CD4-positive, alpha-beta T cell treated with Interleukin-4 for 1 hour (primary cell): Measurements from ENCODE around the gene RIIAD1.
"Not testable (repeated sequence)": the region's sequence is repeated elsewhere in the genome, so short reads cannot be mapped to it uniquely, and the experiment has no call there.

ENCODE experiments used
- DNase-seq, 2 donors: peaks; one replicate each; pipeline ENCODE4 v3.0.0-alpha.2; 2020 to 2022

The RIIAD1 gene

DNA sequence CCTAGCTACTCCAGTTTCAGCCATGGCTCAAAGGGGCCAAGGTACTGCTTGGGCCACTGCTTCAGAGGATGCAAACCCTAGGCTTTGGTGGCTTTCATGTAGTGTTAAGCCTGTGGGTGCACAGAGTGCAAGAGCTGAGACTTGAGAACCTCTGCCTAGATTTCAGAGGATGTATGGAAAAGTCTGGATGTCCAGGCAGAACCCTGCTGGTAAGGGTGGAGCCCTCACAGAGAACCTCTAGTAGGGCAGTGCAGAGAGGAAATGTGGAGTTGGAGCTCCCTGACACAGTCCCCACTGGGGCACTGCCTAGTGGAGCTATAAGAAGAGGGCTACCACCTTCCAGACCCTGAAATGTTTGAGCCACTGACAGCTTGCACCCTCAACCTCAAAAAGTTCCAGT is 16.2 kb downstream of the RIIAD1 start:
- DNase-seq: no peak

GRCh38 chr1:151739590-151740355 is 18.5 kb downstream of the RIIAD1 start:
- DNase-seq: no peak

- DNase-seq: no peak
Observed at GRCh38 chr1:151741516-151741915, 20.2 kb downstream of the RIIAD1 start.

- DNase-seq: no peak
Observed at GRCh38 chr1:151756291-151756690, 35.0 kb downstream of the RIIAD1 start.

DNA sequence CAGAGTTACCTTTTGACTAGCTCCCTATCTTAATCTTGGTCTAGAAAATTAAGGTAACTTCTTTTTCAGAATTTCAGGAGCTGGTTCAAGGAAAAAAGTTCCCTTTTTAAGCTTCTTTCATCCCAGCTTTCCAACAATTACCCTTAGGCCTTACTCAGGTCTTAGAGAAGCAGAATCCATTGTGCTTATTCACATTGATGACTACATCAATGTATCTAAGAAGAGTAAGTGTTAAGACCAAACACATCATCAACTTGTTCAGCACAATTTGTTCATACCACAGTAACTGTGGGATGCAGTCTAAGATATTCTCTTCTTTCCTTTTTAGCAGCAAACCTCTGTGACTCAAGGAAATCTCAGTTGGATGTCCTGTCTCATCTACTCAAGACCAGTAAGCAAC is 37.9 kb downstream of the RIIAD1 start:
- no peak for DNase-seq

DNA sequence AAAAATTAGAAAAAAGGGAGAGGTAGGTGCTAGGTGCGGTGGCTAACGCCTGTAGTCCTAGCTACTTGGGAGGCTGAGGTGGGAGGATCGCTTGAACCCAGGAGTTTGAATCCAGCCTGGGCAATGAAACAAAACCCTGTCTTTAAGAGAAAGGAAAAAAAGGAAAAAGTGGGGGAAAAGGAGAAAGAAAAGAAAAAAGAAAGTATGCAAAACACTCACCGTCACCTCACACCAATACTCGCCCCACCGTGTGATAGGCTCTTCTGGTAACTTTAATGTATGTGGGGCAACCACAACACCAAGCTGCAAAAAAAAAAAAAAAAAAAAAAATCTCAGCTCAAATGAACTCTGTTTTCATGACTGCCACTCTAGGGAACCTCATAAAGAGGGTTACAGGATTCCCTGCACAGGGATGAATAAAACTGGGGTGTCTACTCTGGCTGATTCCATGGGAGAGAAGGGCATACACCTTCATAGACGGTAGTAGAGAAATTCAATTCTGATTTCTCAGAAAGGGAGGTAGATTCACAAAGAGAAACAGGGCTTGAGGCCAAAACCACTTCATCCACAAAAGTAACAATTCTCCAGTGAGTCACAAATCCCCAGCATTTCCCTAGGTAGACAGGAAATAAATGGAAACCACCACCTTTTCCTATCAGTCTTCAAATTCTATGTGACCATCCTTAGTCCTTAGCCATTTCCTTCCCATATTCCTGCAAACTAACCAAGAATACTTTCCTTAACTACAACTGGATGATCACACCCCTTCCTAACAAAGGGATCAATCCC is 39.5 kb downstream of the RIIAD1 start:
- no peak for DNase-seq

GRCh38 chr1:151762941-151763921 is 41.9 kb downstream of the RIIAD1 start, which contains the start of gene MRPL9:
Gene MRPL9, minus strand, starts transcription at chr1:151763496. Its CDS starts 17 bp downstream, at chr1:151763479.
- peak; percentile 84 to 87 for DNase-seq

GRCh38 chr1:151763990-151764389 is 42.7 kb downstream of the RIIAD1 start:
- no peak for DNase-seq

- DNase-seq: not testable (repeated sequence)
Observed at GRCh38 chr1:151768351-151769066, 47.2 kb downstream of the RIIAD1 start.

DNA sequence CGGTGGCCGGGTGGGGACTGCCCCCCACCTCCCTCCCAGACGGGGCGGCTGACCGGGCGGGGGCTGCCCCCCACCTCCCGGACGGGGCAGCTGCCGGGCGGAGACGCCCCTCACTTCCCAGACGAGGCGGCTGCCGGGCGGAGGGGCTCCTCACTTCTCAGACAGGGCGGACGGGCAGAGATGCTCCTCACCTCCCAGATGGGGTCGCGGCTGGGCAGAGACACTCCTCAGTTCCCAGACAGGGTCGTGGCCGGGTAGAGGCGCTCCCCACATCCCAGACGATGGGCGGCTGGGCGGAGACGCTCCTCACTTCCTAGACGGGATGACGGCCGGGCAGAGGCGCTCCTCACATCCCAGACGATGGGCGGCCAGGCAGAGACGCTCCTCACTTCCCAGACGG is 47.9 kb downstream of the RIIAD1 start:
- not testable (repeated sequence) for DNase-seq

GRCh38 chr1:151773702-151774101 is 52.4 kb downstream of the RIIAD1 start:
- DNase-seq: no peak

DNA sequence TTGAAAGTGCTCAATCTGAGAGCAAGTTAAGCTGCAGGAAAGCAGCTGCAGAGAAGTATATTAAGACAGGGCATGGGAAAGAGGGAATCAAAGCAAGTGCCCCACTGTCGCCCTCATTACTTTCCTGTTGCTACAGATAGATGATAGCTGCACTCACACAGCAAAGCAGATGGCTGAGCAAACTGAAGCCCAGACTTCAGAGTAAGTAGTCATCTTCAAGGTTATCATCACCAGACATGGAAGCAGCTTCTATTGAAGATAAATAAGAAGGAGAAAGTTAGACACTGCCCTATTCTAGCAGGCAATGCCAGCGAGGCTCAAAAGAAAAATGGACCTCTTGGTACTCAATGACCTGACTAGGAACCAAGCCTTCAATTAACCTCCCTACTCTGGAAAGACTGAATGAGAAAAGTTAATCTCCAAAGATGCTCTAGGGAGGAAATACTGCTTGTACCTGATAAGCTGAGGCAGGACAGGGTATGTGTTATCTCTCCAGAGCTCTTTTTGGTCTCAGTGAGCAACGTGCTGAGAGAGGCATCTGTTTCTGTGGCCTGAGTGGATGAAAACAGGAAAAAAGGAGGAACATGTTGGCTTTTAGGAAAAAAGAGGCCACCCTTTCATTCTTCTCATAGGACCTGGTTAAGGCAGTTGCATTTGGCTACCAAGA is 53.1 kb downstream of the RIIAD1 start:
- DNase-seq: no peak

DNA sequence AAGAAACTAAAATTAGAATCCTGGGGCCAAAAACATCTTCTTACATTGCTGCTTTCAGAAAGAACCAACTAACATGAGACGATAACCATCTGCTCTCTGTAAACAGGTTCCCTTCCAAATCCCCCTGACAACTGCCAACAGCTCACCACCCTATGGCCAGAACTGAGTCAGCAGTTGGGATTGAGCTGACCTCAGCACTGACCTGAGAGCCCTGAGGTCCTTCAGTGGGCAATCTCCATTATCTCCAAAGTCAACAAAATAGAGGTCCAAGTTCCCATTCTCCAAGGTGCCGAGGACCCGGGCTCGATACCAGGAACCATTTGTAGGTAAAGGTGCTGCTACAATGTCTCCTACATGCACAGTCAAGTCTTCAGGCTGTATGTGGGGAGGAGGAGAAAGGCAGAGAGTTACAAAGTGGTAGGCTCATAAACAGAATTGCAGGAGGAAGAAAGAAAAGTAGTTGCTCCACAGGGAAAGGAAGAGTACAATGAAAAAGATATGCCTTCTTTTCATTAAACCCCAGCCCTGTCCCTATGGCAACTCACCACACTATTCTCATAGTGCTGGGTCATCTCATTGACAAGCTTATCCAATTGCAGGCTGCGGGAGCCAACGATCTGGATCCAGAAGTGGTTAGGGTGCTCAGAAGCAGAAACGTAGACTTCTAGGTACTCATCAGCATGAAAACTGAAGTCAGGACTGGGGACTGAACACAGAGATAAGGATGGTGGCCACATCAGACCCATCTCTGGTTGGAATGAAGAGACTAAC is 54.8 kb downstream of the RIIAD1 start:
- DNase-seq: no peak

DNA sequence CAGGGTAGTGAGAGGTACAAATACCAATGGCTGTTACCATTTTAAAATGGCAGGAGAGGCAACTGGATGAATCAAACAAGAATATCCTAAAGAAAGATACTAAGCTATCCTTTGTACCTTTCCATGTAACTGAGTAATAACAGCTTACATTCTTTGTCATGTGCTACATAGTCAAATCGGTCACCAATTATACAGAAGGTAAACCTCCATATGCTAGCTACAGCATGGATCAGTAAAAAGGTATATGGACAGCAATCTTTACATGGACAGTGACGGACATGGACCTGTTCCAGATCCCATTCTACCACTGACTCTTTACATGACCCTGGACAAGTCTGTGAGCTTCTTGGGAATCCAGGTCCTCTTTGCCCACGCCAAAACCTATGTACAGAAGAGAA is 55.3 kb downstream of the RIIAD1 start:
- no peak for DNase-seq

DNA sequence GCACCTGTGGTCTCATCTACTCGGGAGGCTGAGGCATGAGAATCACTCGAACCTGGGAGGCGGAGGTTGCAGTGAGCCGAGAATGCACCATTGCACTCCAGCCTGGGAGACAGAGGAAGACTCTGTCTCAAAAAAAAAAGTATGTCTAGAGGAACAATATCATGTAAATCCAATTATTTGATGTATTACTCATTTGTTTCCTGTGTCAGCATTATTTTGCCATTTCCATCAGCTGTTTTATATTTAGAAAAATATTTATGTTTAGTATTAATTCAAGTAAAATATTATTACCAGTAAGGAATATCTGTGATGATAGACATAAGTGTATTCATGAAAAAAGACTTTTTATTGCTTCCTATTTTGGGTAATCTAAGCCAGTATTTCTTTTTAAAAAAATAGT is 56.0 kb downstream of the RIIAD1 start:
- DNase-seq: no peak
